ENCODE results near the gene SVEP1.

DNA sequence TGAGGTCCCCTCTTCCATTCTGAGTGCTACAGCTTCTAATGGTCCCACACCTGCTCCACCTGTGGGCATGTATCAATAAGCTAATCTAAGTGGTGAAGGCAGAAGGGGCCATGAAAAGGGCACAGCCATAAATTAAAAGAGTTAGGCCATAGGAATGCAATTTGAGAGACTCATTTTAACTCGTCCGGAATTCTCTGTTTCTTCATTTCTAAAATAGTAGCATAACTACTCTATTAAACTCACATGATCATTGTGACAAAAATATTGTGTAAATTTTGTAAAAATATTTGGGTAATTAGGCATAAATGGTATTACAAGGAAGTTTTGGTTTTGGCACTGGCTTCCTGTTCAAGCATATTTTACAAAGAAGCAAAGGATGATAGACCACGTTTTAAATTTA lies 138.7 kb downstream of the SVEP1 start:
- no peak for TF ChIP-seq ZNF670 (tag by site-specific recombination; IDR thresholded peaks at IDR 0.05; ENCODE audit: low read depth)
- TF ChIP-seq ZNF76 (tag by site-specific recombination; IDR thresholded peaks at IDR 0.05; ENCODE audit: borderline replicate concordance, low read depth), result no peak
- no peak for TF ChIP-seq REST (tag by site-specific recombination; IDR thresholded peaks at IDR 0.05)
